Neural cell (in vitro differentiated cells): ENCODE data around the gene UACA.

ENCODE experiments used
- CTCF ChIP-seq: fragments of 450-650 bp; IDR thresholded peaks from 2 replicates; pipeline ENCODE4 v1.5.1; 2014; ENCODE audit warnings: antibody characterized with exemption, mild to moderate bottlenecking, moderate library complexity; ENCODE audit not compliant: poor library complexity, severe bottlenecking
- EP300 ChIP-seq: fragments of 450-650 bp; conservative IDR thresholded peaks from 2 replicates; pipeline ENCODE4 v1.6.1; 2014; ENCODE audit warnings: antibody characterized with exemption, mild to moderate bottlenecking, moderate library complexity; ENCODE audit not compliant: poor library complexity, severe bottlenecking
- EZH2 ChIP-seq: fragments of 200-600, 300-800 bp; shearing (Covaris generic), sonication (generic); IDR thresholded peaks from 2 replicates; pipeline ENCODE4 v1.6.1; 2014; ENCODE audit warnings: antibody characterized with exemption, low read length, borderline replicate concordance, mild to moderate bottlenecking; ENCODE audit not compliant: insufficient read depth, poor library complexity, severe bottlenecking
- RAD21 ChIP-seq: fragments of 450-650 bp; conservative IDR thresholded peaks from 2 replicates; pipeline ENCODE4 v1.6.1; 2014; ENCODE audit warnings: antibody characterized with exemption, mild to moderate bottlenecking, moderate library complexity

GRCh38 chr15:70796516-70797310, 33.4 kb upstream of the UACA start:
- no peak for TF ChIP-seq CTCF
- TF ChIP-seq EP300 = no peak
- no peak for TF ChIP-seq RAD21
- no peak for TF ChIP-seq EZH2
